ENCODE results near the gene CADPS2.

Gene CADPS2

GRCh38 chr7:122629412-122629953, 256.8 kb downstream of the CADPS2 start:
- H4K20me1 ChIP-seq (ENCODE audit: low read depth, low read length) = no peaks in the 10 kb centered on the region
- H2AFZ ChIP-seq (ENCODE audit: low read depth, low read length, severe bottlenecking) = no peak overlapping the region
- H3F3A ChIP-seq (ENCODE audit: insufficient read depth) = no peaks in the 10 kb centered on the region
- no peaks in the 10 kb centered on the region for H3K9me2 ChIP-seq (replicated peaks; ENCODE audit: insufficient read depth, low read length)
- H3K36me3 ChIP-seq (ENCODE audit: low read length) = no peaks in the 10 kb centered on the region
- H3K4me2 ChIP-seq (ENCODE audit: low read depth, low read length, poor library complexity, severe bottlenecking) = no peak overlapping the region
- no peak overlapping the region for H3K4me3 ChIP-seq (ENCODE audit: insufficient read depth, low read length, poor library complexity, severe bottlenecking)
- TF ChIP-seq CTCF (IDR thresholded peaks at IDR 0.05; ENCODE audit: insufficient read depth, low read length, poor library complexity, severe bottlenecking) (no peak), EZH2phosphoT487 (conservative IDR thresholded peaks at IDR 0.05; ENCODE audit: low read length) (no peak)
- H3K27me3 ChIP-seq (ENCODE audit: low read length) = no peaks in the 10 kb centered on the region
- H3K9ac ChIP-seq (ENCODE audit: low read length) = no peak overlapping the region
- H3K27ac ChIP-seq (ENCODE audit: low read depth, low read length) = no peak overlapping the region
- H3K79me2 ChIP-seq (ENCODE audit: insufficient read depth, low read length) = no peaks in the 10 kb centered on the region
- H3K9me3 ChIP-seq (ENCODE audit: insufficient read depth, low read length) = no peaks in the 10 kb centered on the region

- H3K36me3 ChIP-seq (ENCODE audit: low read length) = no peaks in the 10 kb centered on the region
- no peak for TF ChIP-seq CTCF (IDR thresholded peaks at IDR 0.05; ENCODE audit: insufficient read depth, low read length, poor library complexity, severe bottlenecking)
- TF ChIP-seq EZH2phosphoT487 (conservative IDR thresholded peaks at IDR 0.05; ENCODE audit: low read length) = no peak
- H3K9me2 ChIP-seq (replicated peaks; ENCODE audit: insufficient read depth, low read length) = no peaks in the 10 kb centered on the region
- H3K27me3 ChIP-seq (ENCODE audit: low read length) = no peaks in the 10 kb centered on the region
- H3K79me2 ChIP-seq (ENCODE audit: insufficient read depth, low read length) = no peaks in the 10 kb centered on the region
- H4K20me1 ChIP-seq (ENCODE audit: low read depth, low read length) = no peaks in the 10 kb centered on the region
- no peak overlapping the region for H3K4me3 ChIP-seq (ENCODE audit: insufficient read depth, low read length, poor library complexity, severe bottlenecking)
- H3K9me3 ChIP-seq (ENCODE audit: insufficient read depth, low read length) = no peaks in the 10 kb centered on the region
- H3K4me2 ChIP-seq (ENCODE audit: low read depth, low read length, poor library complexity, severe bottlenecking) = no peak overlapping the region
- H2AFZ ChIP-seq (ENCODE audit: low read depth, low read length, severe bottlenecking) = no peak overlapping the region
- no peaks in the 10 kb centered on the region for H3F3A ChIP-seq (ENCODE audit: insufficient read depth)
- no peak overlapping the region for H3K27ac ChIP-seq (ENCODE audit: low read depth, low read length)
- no peak overlapping the region for H3K9ac ChIP-seq (ENCODE audit: low read length)
Measured at GRCh38 chr7:122628651-122629411, 257.4 kb downstream of the CADPS2 start.

GRCh38 chr7:122626785-122627184, 259.5 kb downstream of the CADPS2 start:
- Histone ChIP-seq H3K4me2 (ENCODE audit: low read depth, low read length, poor library complexity, severe bottlenecking) (no peak overlapping the region), H3K9ac (ENCODE audit: low read length) (no peak overlapping the region), H3K79me2 (ENCODE audit: insufficient read depth, low read length) (no peaks in the 10 kb centered on the region), H3K27me3 (ENCODE audit: low read length) (no peaks in the 10 kb centered on the region), H3K9me2 (replicated peaks; ENCODE audit: insufficient read depth, low read length) (no peaks in the 10 kb centered on the region), H3K27ac (ENCODE audit: low read depth, low read length) (no peak overlapping the region), H3F3A (ENCODE audit: insufficient read depth) (no peaks in the 10 kb centered on the region), H3K36me3 (ENCODE audit: low read length) (no peaks in the 10 kb centered on the region), H2AFZ (ENCODE audit: low read depth, low read length, severe bottlenecking) (no peak overlapping the region), H3K4me3 (ENCODE audit: insufficient read depth, low read length, poor library complexity, severe bottlenecking) (no peak overlapping the region), H3K9me3 (ENCODE audit: insufficient read depth, low read length) (no peaks in the 10 kb centered on the region), H4K20me1 (ENCODE audit: low read depth, low read length) (no peaks in the 10 kb centered on the region)
- TF ChIP-seq EZH2phosphoT487 (conservative IDR thresholded peaks at IDR 0.05; ENCODE audit: low read length) (no peak), CTCF (IDR thresholded peaks at IDR 0.05; ENCODE audit: insufficient read depth, low read length, poor library complexity, severe bottlenecking) (no peak)
